ENCODE measurements around the gene VTI1A. TPM values are rescaled to one million over a fixed set of nuclear protein-coding genes. Genes with fewer than 3 reads are reported as not detected.

VTI1A gene
- total RNA-seq, 1 experiment from 2014 or later, result 12.0 TPM

DNA sequence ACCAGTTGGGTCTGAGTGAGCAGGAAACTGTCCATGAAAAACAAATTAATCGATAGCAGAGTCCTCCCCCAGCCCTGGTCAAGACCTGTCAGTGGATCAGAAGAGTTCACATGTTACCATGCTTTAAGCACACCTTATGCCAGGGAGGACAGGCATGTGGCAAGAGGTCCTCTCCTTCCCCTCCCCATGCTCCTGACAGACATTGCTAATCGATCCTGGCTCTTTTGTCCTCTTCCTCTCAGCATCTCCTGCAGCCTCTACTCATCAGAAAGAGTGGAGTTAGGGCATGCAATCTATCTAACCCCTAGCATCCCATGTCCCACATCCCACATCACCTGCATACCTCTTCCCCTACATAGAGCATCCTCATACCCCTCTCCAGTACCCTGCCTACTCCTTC lies 385.9 kb downstream of the VTI1A start:
- no peak overlapping the region for H3K4me3 ChIP-seq
- no peaks in the 10 kb centered on the region for H3K36me3 ChIP-seq
- H3K27me3 ChIP-seq, result no peaks in the 10 kb centered on the region
- no peak for DNase-seq
- H3K9me3 ChIP-seq, result no peaks in the 10 kb centered on the region

DNA sequence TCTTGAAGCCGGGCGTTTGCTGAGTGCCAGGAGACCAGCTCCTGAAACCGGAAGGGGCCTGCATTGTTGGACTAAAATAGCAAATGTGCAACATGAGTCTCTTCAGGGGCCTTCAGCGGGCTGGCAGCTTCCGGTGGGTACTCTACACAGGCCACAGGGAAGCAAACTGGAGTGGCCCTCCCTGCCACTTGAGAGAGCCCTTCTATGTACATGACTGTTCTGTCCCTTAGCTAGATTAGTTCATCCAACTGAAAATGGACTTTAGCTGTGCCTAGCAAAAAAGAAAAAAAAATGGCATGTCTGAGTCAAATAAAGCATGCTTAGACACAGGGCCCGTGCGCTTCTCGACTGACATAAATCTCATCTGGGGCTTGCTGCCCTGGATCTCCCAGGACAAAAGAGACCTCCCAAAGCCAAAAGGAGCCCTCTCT lies 387.8 kb downstream of the VTI1A start:
- Histone ChIP-seq H3K4me3 (no peak overlapping the region), H3K9me3 (no peaks in the 10 kb centered on the region), H3K36me3 (no peaks in the 10 kb centered on the region), H3K27me3 (no peaks in the 10 kb centered on the region)
- no peak for DNase-seq

GRCh38 chr10:112835217-112835715 lies 388.3 kb downstream of the VTI1A start:
- H3K27me3 ChIP-seq, result no peaks in the 10 kb centered on the region
- no peak for DNase-seq
- H3K9me3 ChIP-seq, result no peaks in the 10 kb centered on the region
- H3K4me3 ChIP-seq, result no peak overlapping the region
- H3K36me3 ChIP-seq, result no peaks in the 10 kb centered on the region

DNA sequence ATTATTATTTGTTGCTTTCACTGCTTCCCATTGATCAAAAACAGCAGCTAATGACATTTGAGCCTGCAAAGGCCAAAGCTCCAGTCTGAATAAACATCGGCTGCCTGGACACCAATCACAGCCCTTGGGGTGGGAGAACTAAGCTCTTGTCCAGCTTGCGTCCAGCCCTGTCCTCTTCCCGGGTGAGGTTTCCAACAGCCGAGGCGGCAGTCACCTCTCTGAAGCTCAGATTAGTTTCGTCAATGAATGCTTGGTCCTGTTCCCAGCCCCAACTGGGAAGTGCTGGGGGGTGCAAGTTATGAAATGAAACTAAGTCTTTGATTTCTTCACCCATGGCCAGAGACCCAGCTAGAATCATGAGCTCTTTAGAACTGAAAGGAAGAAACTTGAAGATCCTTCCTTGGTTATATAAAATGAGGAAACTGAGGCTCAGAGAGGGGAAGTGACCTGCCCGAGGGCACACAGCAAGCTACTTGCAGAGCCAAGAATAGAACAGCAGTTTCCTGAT lies 389.0 kb downstream of the VTI1A start:
- H3K27me3 ChIP-seq, result no peaks in the 10 kb centered on the region
- H3K9me3 ChIP-seq, result no peaks in the 10 kb centered on the region
- DNase-seq, result no peak
- H3K4me3 ChIP-seq, result no peak overlapping the region
- H3K36me3 ChIP-seq, result no peaks in the 10 kb centered on the region

DNA sequence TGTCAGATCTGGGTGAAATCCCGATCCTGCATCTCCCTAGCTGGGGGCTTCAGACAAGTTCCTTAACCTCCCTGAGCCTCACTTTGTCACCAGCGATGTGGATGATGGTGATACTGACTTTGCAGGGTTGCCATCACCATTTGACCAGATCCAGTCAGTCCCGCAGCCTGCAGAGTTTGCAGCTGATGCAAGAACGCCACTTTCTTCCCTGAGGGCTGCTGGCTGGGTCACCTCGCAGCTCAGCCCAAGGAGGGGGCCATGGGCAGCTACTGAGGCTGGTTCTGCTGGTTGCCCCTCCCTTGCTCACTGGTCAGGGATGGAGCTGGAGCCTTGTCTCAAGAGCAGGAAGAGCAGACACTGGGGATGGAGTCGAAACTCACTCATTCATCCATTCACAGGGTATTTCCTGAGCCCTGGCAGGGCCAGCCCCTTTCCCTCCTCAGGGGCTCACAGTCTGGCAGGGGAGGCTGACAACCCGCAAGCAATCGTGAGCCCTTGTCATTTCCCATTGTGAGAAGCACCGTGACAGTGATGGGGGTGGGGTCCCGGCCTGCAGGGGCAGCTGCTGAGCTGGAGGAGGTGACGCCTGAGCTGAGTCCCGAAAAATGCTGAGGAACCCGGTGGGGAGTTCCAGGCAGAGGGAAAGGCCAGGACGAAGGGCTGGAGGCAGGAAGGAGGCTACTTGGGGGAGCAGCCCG lies 391.9 kb downstream of the VTI1A start:
- no peak for DNase-seq

GRCh38 chr10:112839928-112840654 lies 393.1 kb downstream of the VTI1A start:
- H3K9me3 ChIP-seq, result no peaks in the 10 kb centered on the region
- no peak overlapping the region for H3K4me3 ChIP-seq
- no peaks in the 10 kb centered on the region for H3K27me3 ChIP-seq
- H3K36me3 ChIP-seq, result no peaks in the 10 kb centered on the region
- DNase-seq, result no peak

More for the DNA sequence above, 391.9 kb downstream of the VTI1A start:
- Histone ChIP-seq H3K4me3 (no peak overlapping the region), H3K36me3 (no peaks in the 10 kb centered on the region), H3K27me3 (no peaks in the 10 kb centered on the region), H3K9me3 (no peaks in the 10 kb centered on the region)

DNA sequence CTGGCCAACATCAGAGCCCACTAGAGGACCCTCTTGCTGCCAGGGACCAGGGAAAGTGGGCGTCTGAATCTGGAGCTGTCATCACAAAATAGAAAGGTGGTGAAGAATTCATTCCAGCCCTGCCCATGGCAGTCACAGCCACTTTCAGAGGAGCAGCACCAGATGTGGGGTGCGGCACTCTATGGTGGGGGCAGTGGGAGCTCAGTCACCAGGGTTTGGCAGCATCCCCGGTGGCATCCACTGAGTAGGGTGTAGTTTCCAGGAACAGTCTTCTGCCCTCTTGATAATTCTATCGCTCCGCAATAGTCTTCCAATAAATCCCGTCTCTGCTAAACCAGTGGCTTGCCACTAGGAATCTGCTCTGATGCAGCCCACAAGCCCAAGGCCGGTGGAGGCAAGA lies 394.5 kb downstream of the VTI1A start:
- no peak for DNase-seq
- Histone ChIP-seq H3K9me3 (no peaks in the 10 kb centered on the region), H3K27me3 (no peaks in the 10 kb centered on the region), H3K4me3 (no peak overlapping the region), H3K36me3 (no peaks in the 10 kb centered on the region)

- H3K36me3 ChIP-seq, result no peaks in the 10 kb centered on the region
- no peaks in the 10 kb centered on the region for H3K27me3 ChIP-seq
- H3K4me3 ChIP-seq, result no peak overlapping the region
- DNase-seq, result no peak
- no peaks in the 10 kb centered on the region for H3K9me3 ChIP-seq
Observed at GRCh38 chr10:112842832-112843360, 395.9 kb downstream of the VTI1A start.

- H3K9me3 ChIP-seq, result no peaks in the 10 kb centered on the region
- DNase-seq, result no peak
- no peaks in the 10 kb centered on the region for H3K27me3 ChIP-seq
- H3K36me3 ChIP-seq, result no peaks in the 10 kb centered on the region
- no peak overlapping the region for H3K4me3 ChIP-seq
Observed at GRCh38 chr10:112843623-112844022, 396.6 kb downstream of the VTI1A start.

DNA sequence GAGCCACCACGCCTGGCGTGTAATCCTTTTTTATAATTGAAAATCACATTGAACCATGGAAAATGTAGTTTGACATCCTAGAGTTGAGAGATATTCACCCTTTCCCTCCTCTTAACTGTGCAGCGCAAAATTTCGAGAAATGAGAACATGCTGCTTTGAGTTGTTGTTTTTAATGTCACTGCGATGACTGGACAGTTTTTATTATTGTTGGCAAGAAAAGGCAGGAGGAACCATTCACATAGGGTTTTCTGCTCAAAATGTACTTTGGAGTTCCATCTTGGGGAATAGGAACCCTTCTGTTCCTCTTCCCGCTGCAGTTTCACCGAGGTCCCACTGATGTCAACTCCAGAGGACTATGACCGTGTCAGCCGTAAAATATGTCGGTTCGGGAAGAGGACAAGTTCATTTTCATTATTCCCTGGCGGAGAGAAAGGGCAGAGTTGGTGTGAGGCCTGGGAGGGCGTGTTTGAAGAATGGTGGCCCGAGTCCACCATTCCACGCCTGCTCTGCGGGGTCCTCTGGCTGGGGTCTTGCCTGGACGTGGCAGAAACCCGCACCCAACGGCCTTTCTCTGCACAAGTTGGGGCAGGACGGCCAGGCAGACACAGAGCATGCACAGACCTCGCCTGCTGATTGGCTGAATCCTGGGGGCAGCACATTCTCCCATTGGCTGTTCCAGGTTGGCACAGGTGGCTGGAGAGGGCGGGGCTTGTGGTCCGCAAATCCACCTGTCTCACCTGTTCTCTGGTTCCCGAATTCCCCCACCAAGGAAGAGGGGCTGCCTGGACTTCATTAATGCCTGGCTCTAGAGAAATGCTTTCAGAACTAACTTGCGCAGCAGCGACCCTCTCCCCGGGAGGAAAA lies 397.9 kb downstream of the VTI1A start:
- no peak for DNase-seq

GRCh38 chr10:112847778-112848177 lies 400.8 kb downstream of the VTI1A start:
- no peak overlapping the region for H3K4me3 ChIP-seq
- no peaks in the 10 kb centered on the region for H3K27me3 ChIP-seq
- DNase-seq, result no peak
- H3K9me3 ChIP-seq, result no peaks in the 10 kb centered on the region
- no peaks in the 10 kb centered on the region for H3K36me3 ChIP-seq

More for the DNA sequence above, 397.9 kb downstream of the VTI1A start:
- no peak overlapping the region for H3K4me3 ChIP-seq
- H3K9me3 ChIP-seq, result no peaks in the 10 kb centered on the region
- no peaks in the 10 kb centered on the region for H3K27me3 ChIP-seq
- no peaks in the 10 kb centered on the region for H3K36me3 ChIP-seq

- Histone ChIP-seq H3K9me3 (no peaks in the 10 kb centered on the region), H3K36me3 (no peaks in the 10 kb centered on the region), H3K4me3 (no peak overlapping the region), H3K27me3 (no peaks in the 10 kb centered on the region)
- no peak for DNase-seq
Observed at GRCh38 chr10:112848228-112848627, 401.2 kb downstream of the VTI1A start.

GRCh38 chr10:112848868-112849430 lies 401.9 kb downstream of the VTI1A start:
- H3K36me3 ChIP-seq, result no peaks in the 10 kb centered on the region
- DNase-seq, result no peak
- H3K27me3 ChIP-seq, result no peaks in the 10 kb centered on the region
- no peak overlapping the region for H3K4me3 ChIP-seq
- no peaks in the 10 kb centered on the region for H3K9me3 ChIP-seq

DNA sequence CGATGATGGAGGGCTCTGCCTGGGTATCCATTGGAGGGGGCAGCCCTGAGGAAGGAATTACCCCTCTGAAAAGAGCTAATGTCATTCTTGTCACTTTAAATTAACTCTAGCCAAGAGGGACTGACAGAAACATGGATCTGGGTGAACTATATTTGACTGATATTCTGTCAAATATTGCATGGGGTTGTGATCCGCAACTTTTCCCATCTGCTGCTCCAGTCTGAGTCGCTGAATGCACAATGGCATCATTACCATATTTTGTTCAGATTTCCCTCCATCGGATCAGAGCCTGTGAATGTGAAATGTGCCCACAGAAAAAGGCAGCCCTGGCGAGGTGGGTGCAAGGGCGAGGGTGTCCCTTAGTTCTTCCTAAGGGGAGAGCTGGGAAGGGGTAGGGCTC lies 402.5 kb downstream of the VTI1A start:
- Histone ChIP-seq H3K4me3 (no peak overlapping the region), H3K36me3 (no peaks in the 10 kb centered on the region), H3K9me3 (no peaks in the 10 kb centered on the region), H3K27me3 (no peaks in the 10 kb centered on the region)
- no peak for DNase-seq

DNA sequence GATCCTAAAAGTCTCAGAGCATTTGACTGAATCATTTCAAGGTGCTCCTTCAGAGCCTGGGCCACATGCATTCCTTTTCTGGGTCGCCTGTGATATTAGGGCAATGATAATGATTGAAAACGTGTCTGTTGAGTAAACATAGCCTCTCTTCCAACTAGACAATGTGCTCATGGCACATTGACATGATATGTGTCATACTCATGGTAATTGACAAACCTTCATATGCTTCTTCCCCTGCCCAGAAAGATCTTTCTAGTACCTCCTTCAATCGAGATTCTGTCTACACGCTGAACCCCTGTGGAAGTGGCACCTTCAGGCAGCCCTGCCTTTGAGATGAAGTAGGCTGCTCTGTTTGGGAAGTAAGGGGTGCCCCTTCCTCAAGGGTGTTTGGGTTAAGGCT lies 404.2 kb downstream of the VTI1A start:
- H3K9me3 ChIP-seq, result no peaks in the 10 kb centered on the region
- H3K4me3 ChIP-seq, result no peak overlapping the region
- H3K36me3 ChIP-seq, result no peaks in the 10 kb centered on the region
- DNase-seq, result no peak
- no peaks in the 10 kb centered on the region for H3K27me3 ChIP-seq

DNA sequence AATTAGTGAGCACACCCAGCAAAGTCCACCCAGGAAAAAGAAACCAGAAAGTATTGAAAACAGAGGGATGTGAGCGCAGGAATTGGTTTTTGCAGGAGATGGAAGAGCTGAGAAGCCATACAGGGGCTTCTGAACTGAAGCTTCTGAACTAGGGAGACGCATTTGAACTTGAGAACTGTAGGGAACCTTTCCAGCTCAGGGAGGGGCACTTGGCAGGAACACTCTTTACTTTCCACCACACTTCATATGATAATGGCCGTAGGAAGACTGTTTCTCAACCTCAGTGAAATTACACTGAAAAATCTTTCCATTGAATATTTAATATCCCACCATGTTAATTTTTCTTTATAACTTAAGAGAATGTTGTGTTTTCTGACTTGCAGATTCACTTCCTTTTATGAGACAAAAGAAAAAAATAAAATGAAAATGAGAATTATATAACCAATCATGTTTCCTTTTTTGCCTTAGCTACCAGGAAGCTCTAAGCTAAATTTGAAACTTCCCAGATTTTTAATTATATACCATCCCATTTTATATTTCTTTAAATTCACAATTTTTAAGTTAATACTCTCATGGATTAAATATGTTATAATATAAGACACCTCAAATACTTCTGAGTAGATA lies 404.7 kb downstream of the VTI1A start:
- H3K4me3 ChIP-seq, result no peak overlapping the region
- H3K9me3 ChIP-seq, result no peaks in the 10 kb centered on the region
- DNase-seq, result no peak
- no peaks in the 10 kb centered on the region for H3K36me3 ChIP-seq
- no peaks in the 10 kb centered on the region for H3K27me3 ChIP-seq

Data from MG63 (cell line).